Heart left ventricle (tissue), 16 donors: ENCODE measurements around the gene SSUH2. TPM values are rescaled to one million over a fixed set of nuclear protein-coding genes. Genes with fewer than 3 reads are reported as not detected.
A peak's percentile ranks its signal among the peaks of the same experiment; 100 is the strongest.

Experiments used
- ATAC-seq, 4 donors: fragments of 200-7000 bp; cut with Tn5 transposase; one replicate each; pipeline ENCODE4 v1.9.1; 2020 to 2022; ENCODE audit warnings: moderate library complexity in 4 of 4, mild to moderate bottlenecking in 3 of 4, moderate number of reproducible peaks in 1 of 4
- DNase-seq, 5 donors: peaks; one replicate each; pipeline ENCODE4 v3.0.0-alpha.2; 2020
- H3K27ac ChIP-seq, 12 donors: fragments of 200-600 bp; sonication (generic) in 4 of 12; one replicate each; pipeline versions ENCODE4 v1.5.0 to v1.8.0; 2016 to 2022; ENCODE audit warnings: mild to moderate bottlenecking in 2 of 12
- H3K27me3 ChIP-seq, 9 donors: fragments of 200-600 bp; sonication (generic) in 2 of 9; one replicate each; pipeline versions ENCODE4 v1.5.1 to v1.8.0; 2016 to 2022; ENCODE audit warnings: mild to moderate bottlenecking in 3 of 9
- H3K36me3 ChIP-seq, 9 donors: fragments of 200-600 bp; sonication (generic) in 2 of 9; one replicate each; pipeline versions ENCODE4 v1.5.0 to v1.8.0; 2018 to 2022; ENCODE audit warnings: mild to moderate bottlenecking in 2 of 9
- H3K4me1 ChIP-seq, 12 donors: fragments of 200-600 bp; sonication (generic) in 4 of 12; one replicate each; pipeline versions ENCODE4 v1.5.0 to v1.8.0; 2016 to 2022; ENCODE audit warnings: mild to moderate bottlenecking in 3 of 12
- H3K4me3 ChIP-seq, 12 donors: fragments of 200-600 bp; sonication (generic) in 4 of 12; one replicate each; pipeline versions ENCODE4 v1.5.0 to v1.8.0; 2017 to 2022; ENCODE audit warnings: mild to moderate bottlenecking in 9 of 12, moderate library complexity in 4 of 12
- H3K9me3 ChIP-seq, 12 donors: fragments of 200-600 bp; sonication (generic) in 4 of 12; one replicate each; pipeline versions ENCODE4 v1.5.0 to v1.8.0; 2016 to 2022; ENCODE audit warnings: mild to moderate bottlenecking in 1 of 12
- POLR2A ChIP-seq, 2 donors: fragments of 450-650 bp; IDR thresholded peaks; one replicate each; pipeline ENCODE4 v1.6.1; 2017; ENCODE audit warnings: antibody characterized with exemption in 2 of 2, mild to moderate bottlenecking in 2 of 2, moderate library complexity in 2 of 2
- WGBS, 4 donors: extraction: QIAGEN DNeasy Blood & Tissue Kit in 2 of 4; methylation state at CpG; one replicate each; pipeline versions ENCODE4 v1.1.5 to v1.1.7; 2013 to 2018; 5-methylcytosine and 5-hydroxymethylcytosine counted together
- intact Hi-C, 10 donors: fragments of 100-400 bp; cut with DNase I; formaldehyde crosslinking; loops; one replicate each; pipeline versions ENCODE4 v1.11.1 to v1.14.2; 2022
- polyA plus RNA-seq, 2 donors: library from polyadenylated mRNA; stranded (reverse); fragments of 200-250 nt; gene quantifications; one replicate each; pipeline ENCODE4 v1.2.3, GENCODE V29; 2013
- total RNA-seq, 9 donors: library from RNA; depleted of rRNA in 2 of 9; stranded (reverse); fragments of >200 nt in 2 of 9; fragmentation: NEBNext Ultra II Directional in 3 of 9; extraction: Animal tissue kit (Norgen Biotek cat#: 25700) in 3 of 9; gene quantifications; one replicate each; pipeline versions ENCODE4 v1.1.0 to v1.2.4, GENCODE V29; 2016 to 2023
- TF ChIP-seq, protein P1 (sequence below), 12 donors: fragments of 200-600 bp; sonication (generic) in 4 of 12; IDR thresholded peaks; one replicate each; pipeline versions ENCODE4 v1.5.0 to v1.8.0; 2018 to 2022; ENCODE audit warnings: antibody characterized with exemption in 12 of 12, mild to moderate bottlenecking in 5 of 12
- donor health status: ischemic (EF 13 %, LVEDD 7.1; RV severe dilation, severe dysfunction).
- donor health status: healthy with polysubstance abuse.
- donor health status: DM: no; HTN: yes; CAD: no.
- donor health status: DM: no; HTN: no; CAD: no.
- donor health status: ischemic (EF 25% LVEDD 6.9; RV normal size, moderate dysfunction).
- donor health status: ischemic (EF 25% LVEDD 5.7; RV mildly dilated, moderate dysfunction).
- donor health status: healthy.
- donor health status: DM: yes; HTN: yes; CAD: no.
- donor health status: ischemic (EF 35%, LVEDD 5.7; RV mildly dilated, moderate dysfunction).
- donor health status: nonischemic (EF 11% LVEDD 7.7; RV severe dilation, severe dysfunction).
- donor health status: DM: yes; HTN: yes; CAD: no.
- donor health status: PGD.
- donor health status: ischemic (EF 29% LVEDD 5.4; RV normal size, mild dysfunction).
- donor health status: nonischemic (EF 23%, LVEDD 6.1; RV moderate dilation, normal function).

The SSUH2 gene
- total and polyA plus RNA-seq, 11 donors: 0.33 to 5.3 (median 1.3) TPM; not detected in 1

GRCh38 chr3:8575364-8576104 lies 69.1 kb downstream of the SSUH2 start:
- peak overlapping the region in 6 of 12 donors; percentile 20 to 57 (median 40) for H3K27ac ChIP-seq
- TF ChIP-seq, protein P1, sequence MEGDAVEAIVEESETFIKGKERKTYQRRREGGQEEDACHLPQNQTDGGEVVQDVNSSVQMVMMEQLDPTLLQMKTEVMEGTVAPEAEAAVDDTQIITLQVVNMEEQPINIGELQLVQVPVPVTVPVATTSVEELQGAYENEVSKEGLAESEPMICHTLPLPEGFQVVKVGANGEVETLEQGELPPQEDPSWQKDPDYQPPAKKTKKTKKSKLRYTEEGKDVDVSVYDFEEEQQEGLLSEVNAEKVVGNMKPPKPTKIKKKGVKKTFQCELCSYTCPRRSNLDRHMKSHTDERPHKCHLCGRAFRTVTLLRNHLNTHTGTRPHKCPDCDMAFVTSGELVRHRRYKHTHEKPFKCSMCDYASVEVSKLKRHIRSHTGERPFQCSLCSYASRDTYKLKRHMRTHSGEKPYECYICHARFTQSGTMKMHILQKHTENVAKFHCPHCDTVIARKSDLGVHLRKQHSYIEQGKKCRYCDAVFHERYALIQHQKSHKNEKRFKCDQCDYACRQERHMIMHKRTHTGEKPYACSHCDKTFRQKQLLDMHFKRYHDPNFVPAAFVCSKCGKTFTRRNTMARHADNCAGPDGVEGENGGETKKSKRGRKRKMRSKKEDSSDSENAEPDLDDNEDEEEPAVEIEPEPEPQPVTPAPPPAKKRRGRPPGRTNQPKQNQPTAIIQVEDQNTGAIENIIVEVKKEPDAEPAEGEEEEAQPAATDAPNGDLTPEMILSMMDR (IDR thresholded peaks at IDR 0.05): no peak
- intact Hi-C loops: no loop called here
- DNase-seq: no peak
- no peak for ATAC-seq
- peaks cover 3 to 58% (median 27%) of the 10 kb centered on the region in 12 donors for H3K4me1 ChIP-seq
- H3K36me3 ChIP-seq: peaks cover 0 to 29% (median 7%) of the 10 kb centered on the region in 9 donors
- H3K4me3 ChIP-seq: no peak overlapping the region
- no peaks in the 10 kb centered on the region for H3K27me3 ChIP-seq
- WGBS, 4 donors: 92 to 96% (median 95%) methylated on average over 5 of the region's 5 CpGs
- H3K9me3 ChIP-seq: peaks cover 0 to 23% (median 0%) of the 10 kb centered on the region in 12 donors

- Histone ChIP-seq H3K4me3 (no peak overlapping the region), H3K9me3 (peaks cover 0 to 23% (median 0%) of the 10 kb centered on the region in 12 donors), H3K27me3 (no peaks in the 10 kb centered on the region), H3K36me3 (peaks cover 0 to 36% (median 13%) of the 10 kb centered on the region in 9 donors), H3K27ac (peak overlapping the region in 6 of 12 donors; percentile 7 to 57 (median 40)), H3K4me1 (peaks cover 3 to 59% (median 28%) of the 10 kb centered on the region in 12 donors)
- WGBS, 4 donors: 45 to 56% (median 50%) methylated on average over 5 of the region's 5 CpGs
- DNase-seq: no peak
- intact Hi-C loops: no loop called here
- peak in 3 of 4 donors; percentile 21 to 66 (median 56) for ATAC-seq
- no peak for TF ChIP-seq POLR2A (IDR thresholded peaks at IDR 0.05)
- TF ChIP-seq, protein P1 (IDR thresholded peaks at IDR 0.05): no peak
Observed at GRCh38 chr3:8574670-8575322, 69.8 kb downstream of the SSUH2 start.

- H3K27ac ChIP-seq: peak overlapping the region in 10 of 12 donors; percentile 3 to 57 (median 34)
- intact Hi-C loops: no loop called here
- TF ChIP-seq, protein P1 (IDR thresholded peaks at IDR 0.05): no peak
- no peak for TF ChIP-seq POLR2A (IDR thresholded peaks at IDR 0.05)
- DNase-seq (no peak), ATAC-seq (no peak)
- peaks cover 0 to 23% (median 0%) of the 10 kb centered on the region in 12 donors for H3K9me3 ChIP-seq
- H3K36me3 ChIP-seq: peaks cover 0 to 43% (median 19%) of the 10 kb centered on the region in 9 donors
- 71 to 88% (median 74%) methylated on average over 2 of the region's 2 CpGs for WGBS, 4 donors
- no peaks in the 10 kb centered on the region for H3K27me3 ChIP-seq
- H3K4me3 ChIP-seq: no peak overlapping the region
- H3K4me1 ChIP-seq: peaks cover 3 to 59% (median 28%) of the 10 kb centered on the region in 12 donors
Observed at GRCh38 chr3:8574040-8574669, 70.4 kb downstream of the SSUH2 start.
